Measurements from ENCODE around the gene PLOD1.
"Not testable (repeated sequence)": the region's sequence is repeated elsewhere in the genome, so short reads cannot be mapped to it uniquely, and the experiment has no call there.

The PLOD1 gene

DNA sequence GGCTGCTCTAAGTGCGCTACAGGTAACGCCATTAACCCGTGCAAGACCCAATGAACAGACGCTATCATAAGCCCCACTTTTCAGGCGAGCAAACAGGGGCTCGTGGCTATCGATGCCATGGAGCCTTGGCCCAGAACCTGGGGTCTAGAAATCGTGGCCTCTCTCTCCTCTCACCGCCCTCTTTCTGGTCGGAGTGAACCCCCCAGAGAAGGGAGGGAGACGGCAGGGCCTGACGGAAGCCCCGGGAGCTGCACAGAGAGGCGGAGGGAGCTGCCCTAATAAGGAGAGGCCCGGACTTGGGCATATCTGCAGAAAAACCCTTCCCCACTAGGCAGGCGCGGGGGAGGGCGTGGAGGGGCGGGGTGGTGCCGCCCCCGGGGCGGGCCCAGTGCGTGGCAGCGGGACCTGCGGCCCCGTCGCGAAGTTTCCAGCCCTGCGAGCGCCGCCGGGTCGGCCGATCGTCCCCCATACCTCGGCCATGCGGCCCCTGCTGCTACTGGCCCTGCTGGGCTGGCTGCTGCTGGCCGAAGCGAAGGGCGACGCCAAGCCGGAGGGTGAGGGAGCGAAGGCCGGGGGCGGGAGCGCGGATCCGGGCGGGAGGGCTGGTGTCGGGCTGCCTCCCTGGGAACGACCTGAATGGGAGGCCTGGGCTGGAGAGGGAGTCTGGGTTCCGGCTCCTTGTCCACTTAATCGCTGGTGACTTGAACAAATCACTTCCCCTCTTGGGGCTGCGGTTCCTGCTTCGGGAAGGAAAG, at the start of gene PLOD1:
TSS of gene PLOD1 (plus strand) at position 416 of the 755 bp plus-strand sequence. CDS start at position 479, 63 bp downstream.
- peak; percentile 60 to 84 (median 84) for DNase-seq

GRCh38 chr1:11885916-11886315, 48.6 kb upstream of the PLOD1 start:
- DNase-seq: peak in 1 of 3 experiments; percentile 6

DNA sequence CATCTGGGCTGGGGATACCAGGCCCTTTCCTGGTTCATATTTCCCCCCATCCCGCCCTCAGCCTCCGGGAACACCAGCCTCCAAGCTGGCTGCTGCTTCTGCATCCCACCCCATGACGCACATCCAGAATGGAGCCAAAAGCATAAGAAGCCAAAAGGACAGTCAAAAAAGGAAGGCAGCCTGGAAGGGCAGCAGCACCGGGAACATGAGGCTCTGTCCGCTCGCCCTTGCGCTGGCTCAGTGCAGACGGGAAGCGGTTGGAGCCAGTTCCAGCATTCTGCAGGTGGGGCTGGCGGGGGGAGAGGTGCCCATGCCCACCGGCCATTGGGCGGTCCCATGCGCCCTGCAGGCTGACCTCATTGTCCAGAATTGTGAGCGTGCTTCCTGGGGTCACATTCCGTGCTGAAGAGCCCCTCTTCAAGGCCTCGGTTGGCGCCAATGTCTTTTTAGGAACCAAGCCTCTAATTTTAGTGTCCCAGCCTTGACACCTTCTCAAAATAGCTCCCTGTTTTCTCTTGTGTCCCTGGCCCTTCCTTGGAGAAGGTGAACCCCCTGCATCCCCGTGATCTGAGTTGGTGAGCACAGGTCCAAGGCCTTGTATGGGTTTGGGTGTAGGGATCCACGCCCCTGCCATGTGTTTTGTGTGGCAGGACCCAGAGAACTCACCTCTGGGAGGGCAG, 47.4 kb upstream of the PLOD1 start:
- no peak for DNase-seq

GRCh38 chr1:11887666-11888007, 46.9 kb upstream of the PLOD1 start:
- DNase-seq: no peak

- DNase-seq: no peak
These were observed 46.2 kb upstream of the PLOD1 start for GRCh38 chr1:11888206-11888876.

DNA sequence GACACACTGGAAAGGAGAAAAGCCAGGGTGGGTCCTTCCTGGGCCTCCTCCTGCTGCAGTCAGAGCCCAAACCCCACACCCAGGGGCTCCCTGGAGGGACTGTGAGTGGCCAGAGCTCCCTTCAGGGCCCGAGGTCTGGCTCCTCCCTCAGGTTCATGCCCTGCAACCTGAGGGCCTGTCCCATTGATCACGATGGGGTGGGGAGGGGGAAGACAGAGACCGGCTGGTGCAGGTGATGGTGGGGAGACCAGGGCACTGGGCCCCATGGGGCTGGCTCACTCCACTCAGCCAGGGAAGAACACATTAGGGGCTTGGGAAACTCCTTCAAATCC, 45.7 kb upstream of the PLOD1 start:
- no peak for DNase-seq

GRCh38 chr1:11891433-11892186, 42.9 kb upstream of the PLOD1 start:
- DNase-seq: no peak

GRCh38 chr1:11893907-11894251, 40.6 kb upstream of the PLOD1 start:
- DNase-seq: peak; percentile 54 to 76 (median 63)

- DNase-seq: not testable (repeated sequence)
These were observed 40.0 kb upstream of the PLOD1 start for GRCh38 chr1:11894501-11894900.

- no peak for DNase-seq
These were observed 36.3 kb upstream of the PLOD1 start for GRCh38 chr1:11898086-11898785.

DNA sequence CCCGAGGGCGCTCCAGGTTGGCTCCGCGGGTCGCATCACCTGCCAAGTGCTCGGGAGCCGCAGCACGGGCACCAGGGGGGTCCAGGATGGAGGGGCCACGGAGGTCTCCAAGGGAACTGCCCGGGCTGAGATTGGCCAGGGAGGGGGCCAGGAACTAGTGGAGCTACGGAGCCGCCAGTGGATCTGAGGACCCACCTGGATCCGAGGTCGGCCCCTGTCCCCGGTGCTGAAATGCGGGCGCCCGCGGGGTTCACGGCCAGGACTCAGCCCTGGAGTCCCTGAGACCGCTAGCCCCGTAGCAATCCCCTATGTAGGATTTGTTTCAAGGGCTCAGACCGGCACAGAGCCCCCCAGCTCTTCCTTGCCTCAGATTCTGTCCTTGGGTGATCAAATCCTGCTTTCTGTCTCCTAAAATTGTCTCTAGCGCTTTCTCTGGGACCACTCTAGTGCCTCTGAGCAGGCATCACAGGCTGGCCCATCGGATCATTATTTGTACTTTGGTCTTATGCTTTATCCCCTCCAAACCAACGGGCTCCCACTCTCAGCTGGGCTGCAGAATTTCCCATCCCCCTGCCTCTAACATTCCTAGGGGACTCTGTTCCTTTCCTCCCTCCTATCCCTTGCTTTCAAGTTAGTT, 35.6 kb upstream of the PLOD1 start:
- no peak for DNase-seq

GRCh38 chr1:11901446-11901845, 33.1 kb upstream of the PLOD1 start:
- not testable (repeated sequence) for DNase-seq

DNA sequence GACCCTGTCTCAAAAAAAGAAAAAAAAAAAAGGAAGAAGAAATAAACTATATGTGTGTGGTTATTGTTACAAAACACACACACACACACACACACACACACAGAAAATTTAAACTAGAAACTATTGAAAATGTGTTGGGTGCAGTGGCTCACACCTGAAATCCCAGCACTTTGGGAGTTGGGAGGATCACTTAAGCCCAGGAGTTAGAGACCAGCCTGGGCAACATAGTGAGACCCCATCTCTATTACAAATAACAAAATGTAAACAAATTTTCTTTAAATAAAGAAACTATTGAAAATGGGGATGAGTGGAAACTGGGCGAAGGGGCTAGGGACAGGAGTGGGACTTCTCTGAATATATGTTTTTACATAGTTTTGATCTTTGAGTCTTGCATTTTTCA, 31.3 kb upstream of the PLOD1 start:
- no peak for DNase-seq

DNA sequence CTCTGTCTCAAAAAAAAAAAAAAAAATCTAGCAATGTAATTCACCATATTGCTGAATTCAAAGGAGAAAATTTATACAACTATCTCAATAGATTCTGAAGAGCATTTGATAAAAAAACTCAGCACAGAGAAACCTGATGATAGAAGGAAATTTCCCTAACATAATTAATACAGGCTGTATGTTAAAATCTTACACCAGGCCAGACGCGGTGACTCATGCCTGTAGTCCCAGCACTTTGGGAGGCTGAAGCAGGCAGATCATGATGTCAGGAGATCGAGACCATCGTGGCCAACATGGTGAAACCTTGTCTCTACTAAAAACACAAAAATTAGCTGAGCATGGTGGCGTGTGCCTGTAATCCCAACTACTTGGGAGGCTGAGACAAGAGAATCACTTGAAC, 30.4 kb upstream of the PLOD1 start:
- DNase-seq: not testable (repeated sequence)

- DNase-seq: no peak
These were observed 29.5 kb upstream of the PLOD1 start for GRCh38 chr1:11904978-11905377.

GRCh38 chr1:11906870-11907269, 27.6 kb upstream of the PLOD1 start:
- no peak for DNase-seq

DNA sequence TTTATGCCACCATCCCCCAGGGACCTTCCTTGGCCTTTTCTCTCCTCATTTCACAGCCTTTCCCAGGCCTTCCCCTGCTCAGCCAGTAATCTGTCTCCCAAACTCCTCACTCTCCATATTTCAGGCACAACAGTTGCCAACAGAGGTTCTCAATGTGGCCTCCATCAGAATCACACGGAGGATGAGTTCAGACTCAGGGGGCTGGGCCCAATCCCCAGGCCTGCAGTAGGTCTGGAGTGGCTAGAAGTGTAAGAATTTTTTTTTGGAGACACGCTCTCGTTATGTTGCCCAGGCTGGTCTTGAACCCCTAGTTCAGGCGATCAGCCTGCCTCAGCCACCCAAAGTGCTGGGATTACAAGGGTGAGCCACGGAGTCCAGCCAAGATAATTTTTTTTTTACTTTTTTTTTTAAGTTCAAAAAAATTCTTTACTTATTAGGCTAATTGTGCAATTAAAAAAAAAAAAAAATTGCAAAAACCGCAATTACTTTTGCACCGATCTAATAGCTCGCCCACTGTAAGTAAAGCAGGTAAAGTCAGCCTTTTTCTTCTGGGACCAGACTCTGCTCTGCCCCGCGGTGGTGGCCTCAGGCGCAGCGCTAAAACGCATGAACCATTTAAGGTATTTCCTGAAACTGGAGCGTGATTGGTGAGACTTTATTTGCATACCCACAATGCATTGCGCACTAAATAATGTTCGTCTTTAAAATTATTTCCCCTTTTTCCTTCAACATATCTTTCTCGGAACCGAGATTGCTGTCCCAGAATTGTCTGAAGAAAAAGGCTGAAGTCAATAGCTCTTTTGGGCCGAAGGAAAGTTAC, 27.0 kb upstream of the PLOD1 start:
- peak; percentile 91 to 99 (median 97) for DNase-seq

- peak; percentile 90 to 99 (median 91) for DNase-seq
These were observed 26.3 kb upstream of the PLOD1 start for GRCh38 chr1:11908095-11908675.

DNA sequence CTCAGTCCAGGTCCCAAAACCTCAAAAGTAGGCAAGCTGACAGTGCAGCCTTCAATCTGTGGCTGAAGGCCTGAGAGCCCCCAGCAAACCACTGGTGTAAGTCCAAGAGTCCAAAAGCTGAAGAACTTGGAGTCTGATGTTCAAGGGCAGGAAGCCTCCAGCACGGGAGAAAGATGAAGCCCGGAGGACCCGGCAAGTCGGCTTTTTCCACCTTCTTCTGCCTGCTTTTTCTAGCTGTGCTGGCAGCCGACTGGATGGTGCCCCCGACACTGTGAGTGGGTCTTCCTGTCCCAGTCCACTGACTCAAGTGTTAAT, 23.6 kb upstream of the PLOD1 start:
- not testable (repeated sequence) for DNase-seq

DNA sequence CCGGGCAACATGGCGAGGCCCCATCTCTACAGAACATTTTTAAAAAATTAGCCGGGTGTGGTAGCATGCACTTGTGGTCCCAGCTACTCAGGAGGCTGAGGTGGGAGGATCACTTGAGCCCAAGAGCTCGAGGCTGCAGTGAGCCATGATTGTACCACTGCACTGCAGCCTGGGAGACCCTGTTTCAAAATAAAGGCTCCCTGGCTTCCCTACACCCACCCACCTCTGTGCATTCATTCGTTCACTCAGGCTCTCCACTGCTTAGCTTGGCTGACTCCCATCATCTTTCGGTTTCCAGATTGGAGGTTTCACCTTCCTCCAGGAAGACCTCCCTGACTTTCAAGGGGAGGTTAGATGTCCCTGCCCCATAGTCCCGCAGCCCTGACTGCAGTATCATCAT, 22.5 kb upstream of the PLOD1 start:
- no peak for DNase-seq

Data from NCI-H1417 (cell line).